ENCODE measurements around the gene ECI1. TPM values are rescaled to one million over a fixed set of nuclear protein-coding genes. Genes with fewer than 3 reads are reported as not detected.

ECI1 gene
- total RNA-seq, result 37.2 and 37.6 TPM in 2 replicates

DNA sequence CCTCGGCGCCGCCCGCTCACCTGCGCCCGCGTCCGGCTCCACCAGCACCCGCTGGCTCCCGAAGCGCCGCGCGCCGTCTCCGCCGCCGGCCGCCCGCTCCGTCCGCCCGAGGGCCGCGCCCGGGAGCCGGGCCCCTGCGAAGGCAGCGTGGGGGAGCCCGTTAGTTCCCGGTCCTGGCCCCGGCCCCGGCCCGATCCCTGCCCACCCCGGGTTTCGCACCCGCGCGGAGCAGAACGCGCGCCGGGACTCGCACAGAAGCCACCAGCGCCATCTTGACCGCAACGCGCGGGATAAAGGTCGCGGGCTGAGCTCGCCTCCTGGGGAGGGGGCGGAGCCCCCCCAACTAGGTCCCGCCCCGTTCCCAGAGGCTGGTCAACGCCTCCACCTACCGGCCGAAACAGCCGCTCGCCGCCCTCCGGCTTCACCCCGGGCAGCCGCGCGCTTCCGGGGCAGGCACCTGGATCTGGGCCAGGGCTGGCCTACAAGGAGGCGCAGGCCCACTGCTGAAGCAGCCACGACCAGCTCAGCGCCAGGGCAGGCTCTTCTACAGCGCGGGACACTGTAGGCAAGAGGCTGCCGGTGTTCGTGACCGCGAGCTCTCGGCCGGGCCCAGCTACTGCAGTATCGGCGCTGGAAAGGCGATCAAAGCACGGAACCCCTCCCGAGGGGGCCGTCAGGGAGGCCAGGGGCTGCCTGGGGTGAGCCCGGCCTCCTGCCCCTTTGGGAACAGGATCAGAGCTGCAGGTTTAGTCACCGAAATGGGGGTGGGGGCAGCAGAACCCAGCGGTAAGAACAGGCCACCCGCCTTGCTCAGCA, at the start of gene ECI1:
Gene ECI1, minus strand, starts transcription at position 292 of the 816 bp plus-strand sequence. Its CDS starts 21 bp downstream, at position 271.
- DNase-seq (ENCODE audit: extremely low read depth, low read depth, low spot score), result peak; percentile 25

DNA sequence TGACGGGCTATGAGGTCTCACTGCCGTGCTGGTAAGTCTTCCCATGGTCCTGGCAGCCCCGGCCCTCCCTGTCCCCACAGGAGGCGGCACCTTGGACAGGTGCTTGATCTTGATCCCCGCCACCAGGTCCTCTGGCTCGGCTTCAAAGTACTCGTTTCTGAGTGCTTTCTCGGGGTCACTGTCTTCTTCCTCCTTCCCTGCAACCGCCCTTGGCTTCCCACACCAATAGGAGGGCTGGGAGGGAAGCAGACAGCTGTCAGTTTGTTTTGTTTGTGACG, 48.5 kb upstream of the ECI1 start:
- DNase-seq (ENCODE audit: extremely low read depth, low read depth, low spot score), result no peak

DNA sequence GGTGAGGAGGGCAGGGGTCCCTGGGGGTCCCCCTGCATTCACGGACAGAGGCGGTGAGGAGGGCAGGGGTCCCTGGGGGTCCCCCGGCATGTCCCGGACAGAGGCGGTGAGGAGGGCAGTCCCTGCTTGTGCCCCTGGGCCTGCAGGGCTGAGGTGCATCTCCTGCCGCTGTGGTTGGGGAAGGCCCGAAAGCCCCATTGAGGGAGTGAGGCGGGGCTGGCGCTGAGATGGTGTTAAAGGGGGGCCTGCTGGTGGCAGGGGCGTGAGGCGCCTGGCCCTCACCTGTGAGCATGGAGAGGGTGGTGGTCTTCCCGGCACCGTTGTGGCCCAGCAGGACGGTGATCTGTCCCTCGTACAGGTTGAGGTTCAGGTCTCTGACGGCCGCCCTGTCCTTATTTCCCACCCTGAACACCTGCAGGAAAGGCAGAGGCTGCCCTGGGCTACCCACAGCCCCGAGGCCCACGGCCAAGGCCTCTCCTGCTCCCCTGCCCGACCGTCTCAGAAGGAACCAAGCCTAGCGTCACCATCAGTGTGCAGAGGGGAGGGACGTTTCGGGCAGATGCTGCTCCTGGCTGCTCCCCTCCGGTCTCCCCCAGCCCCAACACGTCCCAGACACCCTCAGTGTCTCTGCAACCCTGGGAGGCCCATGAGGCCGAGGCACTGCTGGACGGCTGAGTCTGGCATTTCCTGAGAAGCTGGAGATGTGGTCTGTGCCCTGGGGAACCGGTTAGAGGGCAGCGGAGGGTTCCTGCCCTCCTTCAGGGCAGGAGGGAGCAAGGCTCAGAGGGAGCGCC, 47.9 kb upstream of the ECI1 start:
- DNase-seq (ENCODE audit: extremely low read depth, low read depth, low spot score), result no peak

DNA sequence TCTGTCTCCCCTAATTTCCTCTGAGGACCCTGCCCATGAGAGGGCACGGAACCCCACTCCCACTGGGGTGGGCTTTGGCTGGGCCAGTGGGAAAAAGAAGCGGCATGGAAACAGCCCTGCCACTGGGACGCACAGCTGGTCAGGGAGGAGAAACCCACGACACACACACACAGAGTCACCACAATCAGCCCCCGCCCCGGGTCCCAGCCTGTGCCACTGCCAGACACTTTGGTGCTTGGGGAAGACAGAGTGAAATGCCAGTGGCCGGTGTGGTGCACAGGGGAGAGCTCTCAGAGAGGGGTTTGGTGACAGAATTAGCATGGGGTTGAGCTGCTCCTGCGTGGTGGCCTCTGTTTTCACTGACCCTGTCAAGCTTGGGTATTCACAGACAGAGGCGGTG, 47.2 kb upstream of the ECI1 start:
- DNase-seq (ENCODE audit: extremely low read depth, low read depth, low spot score), result no peak

DNA sequence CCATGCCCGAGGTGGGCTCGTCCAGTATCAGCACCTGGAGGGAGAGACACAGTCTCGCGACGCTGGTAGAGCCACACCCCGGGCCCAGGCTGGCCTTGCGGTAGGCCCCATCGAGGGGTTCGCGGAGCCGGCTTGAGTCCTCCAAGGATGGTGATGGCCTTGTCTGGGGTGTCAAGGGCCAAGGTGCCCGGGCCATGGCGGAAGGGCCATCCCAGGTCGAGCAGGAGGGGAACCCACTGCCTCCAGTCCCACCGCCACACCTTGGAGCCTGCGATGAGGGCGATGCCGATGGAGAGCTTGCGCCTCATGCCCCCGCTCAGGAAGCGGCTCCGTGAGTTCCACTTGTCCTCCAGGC, 46.1 kb upstream of the ECI1 start:
- DNase-seq (ENCODE audit: extremely low read depth, low read depth, low spot score), result no peak

- DNase-seq (ENCODE audit: extremely low read depth, low read depth, low spot score), result no peak
Measured at GRCh38 chr16:2296661-2297505, 45.5 kb upstream of the ECI1 start.

- DNase-seq (ENCODE audit: extremely low read depth, low read depth, low spot score), result no peak
Measured at GRCh38 chr16:2295056-2295798, 43.8 kb upstream of the ECI1 start.

DNA sequence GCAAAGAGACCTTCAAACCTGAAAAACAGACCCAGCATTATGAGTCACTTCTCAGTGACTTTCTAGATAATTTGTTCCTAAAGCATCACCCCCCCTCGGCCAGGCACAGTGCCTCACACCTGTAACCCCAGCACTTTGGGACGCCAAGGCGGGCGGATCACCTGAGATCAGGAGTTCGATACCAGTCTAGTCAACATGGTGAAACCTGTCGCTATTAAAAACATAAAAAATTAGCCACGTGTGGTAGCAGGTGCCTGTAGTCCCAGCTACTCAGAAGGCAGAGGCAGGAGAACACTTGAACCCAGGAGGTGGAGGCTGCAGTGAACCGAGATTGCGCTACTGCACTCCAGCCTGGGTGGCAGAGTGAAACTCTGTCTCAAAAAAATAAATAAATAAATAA, 40.8 kb upstream of the ECI1 start:
- DNase-seq (ENCODE audit: extremely low read depth, low read depth, low spot score), result no peak

DNA sequence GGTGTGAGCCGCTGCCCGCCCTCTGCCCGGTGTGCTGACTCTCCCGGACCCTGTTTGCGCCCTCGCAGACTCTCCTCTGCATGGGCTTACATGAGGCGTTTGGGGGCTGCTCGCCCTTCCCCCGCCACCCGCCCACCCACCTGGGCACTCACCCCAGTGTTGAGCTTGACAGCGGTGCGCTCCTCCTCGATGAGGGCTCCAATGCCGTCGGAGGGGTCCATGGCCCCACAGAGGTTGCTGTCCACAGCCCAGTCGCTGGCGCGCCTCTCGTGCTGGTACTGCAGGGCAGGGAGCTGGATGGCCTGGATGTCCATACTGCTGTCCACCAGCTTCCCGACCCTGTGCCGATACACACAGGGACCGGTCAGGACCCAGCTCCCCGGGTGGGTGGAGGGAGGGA, 37.9 kb upstream of the ECI1 start:
- no peak for DNase-seq (ENCODE audit: extremely low read depth, low read depth, low spot score)

GRCh38 chr16:2288726-2289125, 37.3 kb upstream of the ECI1 start:
- no peak for DNase-seq (ENCODE audit: extremely low read depth, low read depth, low spot score)

DNA sequence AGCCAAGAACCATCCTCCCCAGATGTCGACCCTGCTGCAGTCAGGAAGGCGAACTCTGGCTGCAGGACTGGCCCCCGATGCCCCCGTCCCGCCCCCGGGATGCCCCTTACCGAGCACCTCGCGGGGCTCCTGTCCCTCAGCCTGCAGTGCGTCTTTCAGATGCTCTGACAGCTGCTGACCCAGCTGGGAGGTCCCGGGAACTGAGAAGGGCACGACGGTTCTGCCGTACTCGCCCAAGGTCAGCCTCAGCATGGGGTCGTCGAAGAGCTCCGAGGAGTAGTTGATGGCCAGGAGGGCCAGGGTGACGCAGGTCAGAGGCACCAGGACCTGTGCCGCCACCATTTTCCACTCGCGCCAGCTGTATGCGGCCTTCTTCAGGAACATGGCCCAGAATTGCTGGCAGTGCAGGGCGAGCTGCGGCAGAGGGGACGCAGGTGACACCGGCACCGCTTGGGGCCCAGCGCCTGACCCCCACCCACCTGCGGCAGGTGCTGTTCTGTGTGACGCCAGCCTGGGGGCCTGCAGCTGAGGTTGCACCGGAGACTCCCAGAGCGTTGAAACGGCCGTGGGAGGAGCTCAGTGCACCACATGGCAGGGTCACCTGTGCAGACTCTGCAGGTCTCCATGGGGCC, 36.6 kb upstream of the ECI1 start:
- no peak for DNase-seq (ENCODE audit: extremely low read depth, low read depth, low spot score)

- no peak for DNase-seq (ENCODE audit: extremely low read depth, low read depth, low spot score)
Measured at GRCh38 chr16:2286550-2286949, 35.2 kb upstream of the ECI1 start.

GRCh38 chr16:2285731-2286191, 34.4 kb upstream of the ECI1 start:
- no peak for DNase-seq (ENCODE audit: extremely low read depth, low read depth, low spot score)

- no peak for DNase-seq (ENCODE audit: extremely low read depth, low read depth, low spot score)
Measured at GRCh38 chr16:2284797-2285576, 33.6 kb upstream of the ECI1 start.

DNA sequence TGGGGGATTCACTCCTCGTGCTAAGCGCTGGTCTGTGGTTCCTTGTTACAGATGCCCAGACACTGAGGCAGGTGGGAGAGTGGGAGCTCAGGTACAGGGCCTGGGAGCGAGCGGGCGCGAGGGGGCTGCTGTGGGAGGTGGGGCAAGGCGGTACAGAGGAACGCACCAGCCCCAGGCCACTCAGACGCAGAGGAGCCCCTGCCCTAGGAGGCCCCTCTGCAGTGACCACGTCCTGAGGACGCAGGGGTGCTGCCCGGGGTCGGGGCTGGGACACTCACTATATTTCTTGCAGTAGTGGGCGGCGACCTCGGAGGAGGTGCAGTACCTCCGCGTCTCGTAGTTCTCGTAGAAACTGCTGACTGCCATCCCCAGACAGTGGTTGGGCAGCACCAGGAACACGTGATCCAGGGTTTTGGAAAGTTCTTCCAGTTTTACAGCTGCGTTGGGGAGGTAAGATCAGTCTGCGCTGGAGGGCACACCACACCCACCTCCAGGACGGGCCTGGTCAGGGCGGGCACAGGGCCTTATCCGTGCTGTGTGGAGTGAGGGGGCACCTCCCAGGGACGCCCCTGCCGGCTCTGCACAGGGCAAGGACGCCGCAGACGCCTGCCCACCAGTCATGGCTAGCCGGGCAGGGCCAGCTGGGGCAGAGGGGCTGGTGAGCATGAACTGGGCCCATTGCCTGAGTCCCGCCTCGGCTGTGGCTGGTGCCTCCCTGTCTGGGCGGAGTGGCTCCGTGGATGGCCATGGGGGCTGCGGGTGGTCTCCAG, 32.8 kb upstream of the ECI1 start:
- no peak for DNase-seq (ENCODE audit: extremely low read depth, low read depth, low spot score)

GRCh38 chr16:2282866-2283555, 31.6 kb upstream of the ECI1 start:
- no peak for DNase-seq (ENCODE audit: extremely low read depth, low read depth, low spot score)

DNA sequence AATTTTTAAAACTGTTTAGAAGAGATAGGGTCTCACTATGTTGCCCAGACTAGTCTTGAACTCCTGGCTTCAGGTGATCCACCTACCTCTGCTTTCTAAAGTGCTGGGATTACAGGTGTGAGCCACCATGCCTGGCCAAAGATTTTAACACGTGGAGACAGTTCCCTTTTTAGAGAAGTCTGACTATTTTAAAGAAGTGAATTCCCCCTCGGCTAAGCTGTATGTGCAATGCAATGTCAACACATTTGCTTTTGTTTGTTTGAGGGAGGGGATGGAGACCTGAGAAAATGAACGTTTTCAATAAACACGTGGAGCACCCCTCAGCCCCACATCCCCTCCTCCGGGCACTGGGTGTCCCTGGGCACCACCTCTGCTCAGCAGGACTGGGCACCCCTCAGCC, 30.9 kb upstream of the ECI1 start:
- no peak for DNase-seq (ENCODE audit: extremely low read depth, low read depth, low spot score)

GRCh38 chr16:2280981-2281542, 29.7 kb upstream of the ECI1 start:
- no peak for DNase-seq (ENCODE audit: extremely low read depth, low read depth, low spot score)

Measured in glomerular endothelial cell (primary cell).